B cell (primary cell): ENCODE measurements around the gene NOC2L. TPM values are rescaled to one million over a fixed set of nuclear protein-coding genes. Genes with fewer than 3 reads are reported as not detected.

ENCODE experiments used
- ATAC-seq: fragments of 200-7000 bp; cut with Tn5 transposase; one replicate; pipeline ENCODE4 v1.10.0; 2021; ENCODE audit warnings: low read depth, mild to moderate bottlenecking, moderate number of reproducible peaks, moderate library complexity
- CTCF ChIA-PET: fragments of 350-600 bp; sonication (Branson Sonifier 250); formaldehyde crosslinking; loops from one replicate; lab custom pipeline; 2021; ENCODE audit warnings: antibody characterized with exemption, inconsistent platforms; lab: Charles Lee
- POLR2A ChIA-PET: fragments of 350-600 bp; sonication (Branson Sonifier 250); formaldehyde crosslinking; loops from one replicate; lab custom pipeline; 2021; ENCODE audit warnings: antibody characterized with exemption; lab: Charles Lee
- DNase-seq: peaks from one replicate; pipeline ENCODE4 v3.0.0; 2013
- H2AFZ ChIP-seq: 2 replicates; pipeline ENCODE4 v1.6.1; 2012; ENCODE audit warnings: mild to moderate bottlenecking, low read depth, low read length; ENCODE audit not compliant: insufficient read depth, poor library complexity, severe bottlenecking
- H3K27ac ChIP-seq, 2 donors: 1 replicate in 1 of 2; 2 replicates in 1 of 2; pipeline ENCODE4 v1.5.1; 2012 to 2013; ENCODE audit warnings: low read length in 2 of 2, mild to moderate bottlenecking in 2 of 2, moderate library complexity in 1 of 2
- H3K27me3 ChIP-seq, 4 experiments: fragments of 200-600 bp in 1 of 4; sonication (generic) in 1 of 4; replicated peaks in 1 of 4; 1 replicate in 2 of 4; 2 replicates in 2 of 4; pipeline versions ENCODE4 v1.6.1 to v1.7.0; 2013 to 2016; ENCODE audit warnings: low read length in 3 of 4, mild to moderate bottlenecking in 2 of 4, mixed read lengths in 1 of 4, moderate library complexity in 1 of 4; ENCODE audit not compliant: insufficient read depth in 4 of 4, control insufficient read depth in 3 of 4; ENCODE audit errors: control extremely low read depth in 1 of 4
- H3K36me3 ChIP-seq, 2 experiments: replicated peaks in 1 of 2; 1 replicate in 1 of 2; 2 replicates in 1 of 2; pipeline versions ENCODE4 v1.6.1 to v1.7.1; 2013; ENCODE audit warnings: low read length in 1 of 2; ENCODE audit not compliant: insufficient read depth in 2 of 2, control insufficient read depth in 1 of 2; ENCODE audit errors: control extremely low read depth in 1 of 2, extremely low read depth in 1 of 2
- H3K4me1 ChIP-seq, 2 donors: fragments of 200-600 bp in 1 of 2; sonication (generic) in 1 of 2; 1 replicate in 1 of 2; 2 replicates in 1 of 2; pipeline versions ENCODE4 v1.5.1 to v1.6.1; 2013 to 2017; ENCODE audit warnings: low read length in 2 of 2; ENCODE audit not compliant: control insufficient read depth in 2 of 2, insufficient read depth in 2 of 2
- H3K4me2 ChIP-seq: replicated peaks from 2 replicates; pipeline ENCODE3; 2012; ENCODE audit warnings: mild to moderate bottlenecking, low read depth, low read length; ENCODE audit not compliant: poor library complexity, severe bottlenecking
- H3K4me3 ChIP-seq, 5 experiments: fragments of 200-600 bp in 1 of 5; sonication (generic) in 1 of 5; 1 replicate in 3 of 5; 2 replicates in 2 of 5; pipeline versions ENCODE4 v1.5.1 to v1.7.0; 2011 to 2016; ENCODE audit warnings: low read length in 4 of 5, mild to moderate bottlenecking in 4 of 5, low read depth in 2 of 5, control low read depth in 1 of 5, moderate library complexity in 1 of 5; ENCODE audit not compliant: insufficient read depth in 1 of 5; ENCODE audit errors: control extremely low read depth in 1 of 5, extremely low read depth in 1 of 5
- H3K79me2 ChIP-seq: fragments of 200-600 bp; sonication (generic); one replicate; pipeline ENCODE4 v1.6.0; 2016; ENCODE audit warnings: low read length; ENCODE audit not compliant: control insufficient read depth, insufficient read depth
- H3K9ac ChIP-seq: fragments of 200-600 bp; sonication (generic); 2 replicates; pipeline ENCODE4 v1.6.1; 2017; ENCODE audit warnings: mild to moderate bottlenecking, low read length, moderate library complexity
- H3K9me3 ChIP-seq, 3 donors: one replicate each; pipeline versions ENCODE4 v1.6.1 to v1.7.1; 2013; ENCODE audit warnings: low read length in 2 of 3; ENCODE audit not compliant: control insufficient read depth in 2 of 3, insufficient read depth in 1 of 3; ENCODE audit errors: control extremely low read depth in 1 of 3
- H4K20me1 ChIP-seq: 2 replicates; pipeline ENCODE4 v1.6.0; 2012; ENCODE audit warnings: mild to moderate bottlenecking, low read length; ENCODE audit not compliant: insufficient read depth, control insufficient read depth, poor library complexity, severe bottlenecking
- H3K27ac Mint-ChIP-seq: one replicate; pipeline ENCODE4 v1.8.0; 2021; ENCODE audit warnings: mixed read lengths
- H3K27me3 Mint-ChIP-seq: one replicate; pipeline ENCODE4 v1.8.0; 2021; ENCODE audit warnings: mixed read lengths
- H3K4me1 Mint-ChIP-seq: one replicate; pipeline ENCODE4 v1.8.0; 2021; ENCODE audit warnings: mixed read lengths
- H3K4me3 Mint-ChIP-seq: one replicate; pipeline ENCODE4 v1.8.0; 2021; ENCODE audit warnings: mixed read lengths
- H3K9me3 Mint-ChIP-seq: one replicate; pipeline ENCODE4 v1.8.0; 2022; ENCODE audit warnings: mixed read lengths; ENCODE audit not compliant: insufficient read depth
- EZH2 ChIP-seq: IDR thresholded peaks from 2 replicates; pipeline ENCODE4 v1.6.1; 2012; ENCODE audit warnings: borderline replicate concordance, low read depth, mild to moderate bottlenecking, moderate library complexity, low read length; ENCODE audit not compliant: insufficient read depth, poor library complexity, severe bottlenecking
- WGBS: methylation state at CpG from one replicate; pipeline ENCODE4 v1.1.5; 2013; ENCODE audit warnings: missing lambda C conversion rate; ENCODE audit not compliant: insufficient coverage; 5-methylcytosine and 5-hydroxymethylcytosine counted together
- intact Hi-C: fragments of 100-400 bp; cut with micrococcal nuclease; formaldehyde crosslinking; loops from one replicate; pipeline ENCODE4 v1.10.0; 2022
- polyA plus RNA-seq: library from polyadenylated mRNA; depleted of rRNA; stranded (reverse); fragments of >200 nt; gene quantifications from 2 replicates; pipeline ENCODE4 v1.2.3, GENCODE V29; 2012
- total RNA-seq, 2 donors: library from RNA; stranded (reverse); fragments of 120-200 nt in 1 of 2; gene quantifications; 1 replicate in 1 of 2; 2 replicates in 1 of 2; pipeline versions ENCODE4 v1.2.3 to v1.2.4, GENCODE V29; 2013 to 2022
- TF ChIP-seq, protein P1 (sequence below): fragments of 200-600 bp; IDR thresholded peaks from one replicate; pipeline ENCODE4 v1.8.0; 2022; ENCODE audit warnings: antibody characterized with exemption, mild to moderate bottlenecking

Gene NOC2L
- total and polyA plus RNA-seq, 2 donors (not counting 1 experiment from before 2014, with no cell fraction given) = 48.0 to 64.1 TPM

DNA sequence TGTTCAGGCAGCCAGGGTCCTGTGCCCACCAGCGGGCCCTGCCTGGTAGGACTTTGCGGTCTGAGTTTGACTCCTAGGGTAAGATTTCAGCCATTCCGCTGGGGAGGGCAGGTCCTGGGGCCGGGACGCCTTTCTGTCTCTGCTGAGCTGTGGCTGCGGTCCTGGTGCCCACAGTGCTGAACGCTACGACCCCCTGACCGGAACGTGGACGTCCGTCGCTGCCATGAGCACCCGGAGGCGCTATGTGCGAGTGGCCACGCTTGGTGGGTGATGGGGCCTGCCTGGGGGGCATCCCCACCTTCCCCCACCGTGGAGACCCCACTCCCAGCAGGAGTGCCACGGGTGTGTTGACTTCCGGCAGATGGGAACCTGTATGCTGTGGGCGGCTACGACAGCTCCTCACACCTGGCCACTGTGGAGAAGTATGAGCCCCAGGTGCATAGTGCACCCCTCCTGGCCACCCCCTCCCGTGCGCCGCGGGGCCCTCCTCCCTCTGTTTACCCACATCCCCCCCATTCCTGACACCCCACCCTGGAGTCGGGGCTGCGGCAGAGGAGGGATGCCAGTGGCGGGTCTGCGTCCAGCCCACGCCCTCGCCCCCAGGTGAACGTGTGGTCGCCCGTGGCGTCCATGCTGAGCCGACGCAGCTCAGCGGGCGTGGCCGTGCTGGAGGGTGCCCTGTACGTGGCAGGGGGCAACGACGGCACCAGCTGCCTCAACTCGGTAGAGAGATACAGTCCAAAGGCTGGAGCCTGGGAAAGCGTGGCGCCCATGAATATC lies 4.9 kb upstream of the NOC2L start:
- TF ChIP-seq EZH2 = no peak
- TF ChIP-seq, protein P1, sequence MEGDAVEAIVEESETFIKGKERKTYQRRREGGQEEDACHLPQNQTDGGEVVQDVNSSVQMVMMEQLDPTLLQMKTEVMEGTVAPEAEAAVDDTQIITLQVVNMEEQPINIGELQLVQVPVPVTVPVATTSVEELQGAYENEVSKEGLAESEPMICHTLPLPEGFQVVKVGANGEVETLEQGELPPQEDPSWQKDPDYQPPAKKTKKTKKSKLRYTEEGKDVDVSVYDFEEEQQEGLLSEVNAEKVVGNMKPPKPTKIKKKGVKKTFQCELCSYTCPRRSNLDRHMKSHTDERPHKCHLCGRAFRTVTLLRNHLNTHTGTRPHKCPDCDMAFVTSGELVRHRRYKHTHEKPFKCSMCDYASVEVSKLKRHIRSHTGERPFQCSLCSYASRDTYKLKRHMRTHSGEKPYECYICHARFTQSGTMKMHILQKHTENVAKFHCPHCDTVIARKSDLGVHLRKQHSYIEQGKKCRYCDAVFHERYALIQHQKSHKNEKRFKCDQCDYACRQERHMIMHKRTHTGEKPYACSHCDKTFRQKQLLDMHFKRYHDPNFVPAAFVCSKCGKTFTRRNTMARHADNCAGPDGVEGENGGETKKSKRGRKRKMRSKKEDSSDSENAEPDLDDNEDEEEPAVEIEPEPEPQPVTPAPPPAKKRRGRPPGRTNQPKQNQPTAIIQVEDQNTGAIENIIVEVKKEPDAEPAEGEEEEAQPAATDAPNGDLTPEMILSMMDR = no peak
- intact Hi-C loops = no loop called here
- peaks cover 1% of the 10 kb centered on the region for H4K20me1 ChIP-seq
- no peak overlapping the region for H3K9ac ChIP-seq
- no peak overlapping the region for H3K27ac ChIP-seq
- H3K4me1 ChIP-seq = peaks cover 22 to 30% of the 10 kb centered on the region in 2 donors
- WGBS = 94% methylated on average over 43 of the region's 47 CpGs
- no peak overlapping the region for H3K4me3 ChIP-seq
- peaks cover 6% of the 10 kb centered on the region for H3K4me1 Mint-ChIP-seq
- H3K9me3 Mint-ChIP-seq = no peaks in the 10 kb centered on the region
- no peaks in the 10 kb centered on the region for H3K9me3 ChIP-seq
- no peak overlapping the region for H3K4me2 ChIP-seq
- CTCF ChIA-PET = no interaction called here
- no peaks in the 10 kb centered on the region for H3K36me3 ChIP-seq
- peak overlapping the region; percentile 46 for H3K27ac Mint-ChIP-seq
- DNase-seq = no peak
- peaks cover 1% of the 10 kb centered on the region for H3K79me2 ChIP-seq
- no peak overlapping the region for H2AFZ ChIP-seq
- peak overlapping the region; percentile 49 for H3K4me3 Mint-ChIP-seq
- no peak for ATAC-seq
- peaks cover 0 to 15% (median 5%) of the 10 kb centered on the region in 4 experiments for H3K27me3 ChIP-seq
- POLR2A ChIA-PET = no interaction called here
- H3K27me3 Mint-ChIP-seq = peaks cover 5% of the 10 kb centered on the region

DNA sequence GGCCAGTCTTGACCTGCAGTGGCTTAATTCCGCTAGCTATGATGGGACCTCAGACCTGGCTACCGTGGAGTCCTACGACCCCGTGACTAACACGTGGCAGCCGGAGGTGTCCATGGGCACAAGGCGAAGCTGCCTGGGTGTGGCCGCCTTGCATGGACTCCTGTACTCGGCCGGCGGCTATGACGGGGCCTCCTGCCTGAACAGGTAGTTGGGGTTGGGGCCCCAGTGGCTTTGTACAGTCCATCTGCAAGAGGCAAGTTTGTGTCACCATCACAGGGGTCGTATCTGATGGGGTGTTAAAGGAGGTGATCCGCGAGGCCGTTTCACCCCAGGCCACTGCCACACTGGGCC lies 4.2 kb upstream of the NOC2L start:
- Histone ChIP-seq H3K27ac (no peak overlapping the region), H3K36me3 (no peaks in the 10 kb centered on the region), H4K20me1 (peaks cover 8% of the 10 kb centered on the region), H3K9ac (no peak overlapping the region), H2AFZ (no peak overlapping the region), H3K4me3 (no peak overlapping the region), H3K4me1 (peaks cover 26 to 35% of the 10 kb centered on the region in 2 donors), H3K27me3 (peaks cover 0 to 10% (median 4%) of the 10 kb centered on the region in 4 experiments), H3K79me2 (peaks cover 8% of the 10 kb centered on the region), H3K4me2 (no peak overlapping the region), H3K9me3 (no peaks in the 10 kb centered on the region)
- TF ChIP-seq EZH2 = no peak
- TF ChIP-seq, protein P1 = no peak
- ChIA-PET POLR2A (no interaction called here), CTCF (no interaction called here)
- H3K9me3 Mint-ChIP-seq = no peaks in the 10 kb centered on the region
- ATAC-seq (no peak), DNase-seq (no peak)
- H3K27me3 Mint-ChIP-seq = peaks cover under 1% of the 10 kb centered on the region
- H3K4me3 Mint-ChIP-seq = peak overlapping the region; percentile 49
- intact Hi-C loops = no loop called here
- H3K27ac Mint-ChIP-seq = no peak overlapping the region
- peaks cover 9% of the 10 kb centered on the region for H3K4me1 Mint-ChIP-seq
- WGBS = 95% methylated on average over 16 of the region's 16 CpGs
